ENCODE data around the gene PCBP3. TPM values are rescaled to one million over a fixed set of nuclear protein-coding genes. Genes with fewer than 3 reads are reported as not detected.
"Not testable (repeated sequence)": the region's sequence is repeated elsewhere in the genome, so short reads cannot be mapped to it uniquely, and the experiment has no call there.

Gene PCBP3
- total and polyA plus RNA-seq, 4 donors: 0.36 to 1.6 (median 0.42) TPM

DNA sequence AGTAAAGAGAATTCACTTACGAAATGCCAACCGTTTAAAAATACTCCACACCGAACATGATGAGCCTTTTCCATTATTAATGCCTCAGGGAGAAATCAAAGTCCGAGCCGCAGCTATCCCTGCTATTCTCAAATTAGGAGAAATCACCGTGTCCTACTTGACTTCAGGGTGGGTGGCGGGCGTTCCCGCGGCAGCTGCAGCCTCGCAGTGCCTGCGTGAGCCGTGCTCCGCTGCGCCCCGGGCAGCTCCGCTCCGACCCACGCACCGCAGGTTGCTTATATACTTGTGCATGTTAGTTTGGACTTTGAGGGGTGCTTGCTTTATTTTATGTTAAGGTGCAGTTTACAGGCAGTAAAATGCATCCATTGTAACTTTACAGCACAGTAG is 35.6 kb upstream of the PCBP3 start:
- 87% methylated on average over 20 of the region's 20 CpGs for WGBS
- peaks cover 0 to 14% (median 2%) of the 10 kb centered on the region in 4 donors for H3K27me3 ChIP-seq (ENCODE audit: control insufficient read depth in 4 of 4, insufficient read depth in 4 of 4, low read length in 3 of 4)
- TF ChIP-seq FOXA1 (IDR thresholded peaks at IDR 0.05): no peak
- no peak for TF ChIP-seq TAF1 (conservative IDR thresholded peaks at IDR 0.05)
- TF ChIP-seq YY1 (IDR thresholded peaks at IDR 0.05): no peak
- TF ChIP-seq, protein P1, sequence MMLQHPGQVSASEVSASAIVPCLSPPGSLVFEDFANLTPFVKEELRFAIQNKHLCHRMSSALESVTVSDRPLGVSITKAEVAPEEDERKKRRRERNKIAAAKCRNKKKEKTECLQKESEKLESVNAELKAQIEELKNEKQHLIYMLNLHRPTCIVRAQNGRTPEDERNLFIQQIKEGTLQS (IDR thresholded peaks at IDR 0.05): no peak
- no peak for TF ChIP-seq EGR1 (IDR thresholded peaks at IDR 0.05; ENCODE audit: low read depth in 2 of 2)
- no peak for TF ChIP-seq REST (IDR thresholded peaks at IDR 0.05)
- no peak for TF ChIP-seq GABPA (IDR thresholded peaks at IDR 0.05 in 1 of 2, conservative IDR thresholded peaks at IDR 0.05 in 1 of 2)
- no peak for TF ChIP-seq FOXA2 (IDR thresholded peaks at IDR 0.05)
- no peak for TF ChIP-seq JUND (IDR thresholded peaks at IDR 0.05)
- TF ChIP-seq HNF4A (conservative IDR thresholded peaks at IDR 0.05): no peak
- no peak for TF ChIP-seq HNF4G (IDR thresholded peaks at IDR 0.05)
- TF ChIP-seq CTCF (IDR thresholded peaks at IDR 0.05; ENCODE audit: low read depth, low read length, missing input control): no peak
- no peak for TF ChIP-seq NR2F2 (IDR thresholded peaks at IDR 0.05)
- no peak for TF ChIP-seq RAD21 (IDR thresholded peaks at IDR 0.05)
- TF ChIP-seq, protein P2, sequence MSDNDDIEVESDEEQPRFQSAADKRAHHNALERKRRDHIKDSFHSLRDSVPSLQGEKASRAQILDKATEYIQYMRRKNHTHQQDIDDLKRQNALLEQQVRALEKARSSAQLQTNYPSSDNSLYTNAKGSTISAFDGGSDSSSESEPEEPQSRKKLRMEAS (IDR thresholded peaks at IDR 0.05): no peak
- no peak for TF ChIP-seq SP1 (IDR thresholded peaks at IDR 0.05)
- no peak for TF ChIP-seq RXRA (IDR thresholded peaks at IDR 0.05)
- TF ChIP-seq, protein P3, sequence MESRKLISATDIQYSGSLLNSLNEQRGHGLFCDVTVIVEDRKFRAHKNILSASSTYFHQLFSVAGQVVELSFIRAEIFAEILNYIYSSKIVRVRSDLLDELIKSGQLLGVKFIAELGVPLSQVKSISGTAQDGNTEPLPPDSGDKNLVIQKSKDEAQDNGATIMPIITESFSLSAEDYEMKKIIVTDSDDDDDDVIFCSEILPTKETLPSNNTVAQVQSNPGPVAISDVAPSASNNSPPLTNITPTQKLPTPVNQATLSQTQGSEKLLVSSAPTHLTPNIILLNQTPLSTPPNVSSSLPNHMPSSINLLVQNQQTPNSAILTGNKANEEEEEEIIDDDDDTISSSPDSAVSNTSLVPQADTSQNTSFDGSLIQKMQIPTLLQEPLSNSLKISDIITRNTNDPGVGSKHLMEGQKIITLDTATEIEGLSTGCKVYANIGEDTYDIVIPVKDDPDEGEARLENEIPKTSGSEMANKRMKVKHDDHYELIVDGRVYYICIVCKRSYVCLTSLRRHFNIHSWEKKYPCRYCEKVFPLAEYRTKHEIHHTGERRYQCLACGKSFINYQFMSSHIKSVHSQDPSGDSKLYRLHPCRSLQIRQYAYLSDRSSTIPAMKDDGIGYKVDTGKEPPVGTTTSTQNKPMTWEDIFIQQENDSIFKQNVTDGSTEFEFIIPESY (IDR thresholded peaks at IDR 0.05): no peak
- H3K27ac ChIP-seq (ENCODE audit: low read depth in 1 of 2, low read length in 2 of 2): no peak overlapping the region
- H3K4me1 ChIP-seq (ENCODE audit: control insufficient read depth in 4 of 4, insufficient read depth in 4 of 4, low read length in 3 of 4): no peaks in the 10 kb centered on the region
- no peak overlapping the region for H3K9ac ChIP-seq (ENCODE audit: low read depth in 1 of 2, low read length in 2 of 2)
- peaks cover 0 to 4% (median 1%) of the 10 kb centered on the region in 4 donors for H3K9me3 ChIP-seq (ENCODE audit: control insufficient read depth in 4 of 4, low read length in 3 of 4)
- DNase-seq (ENCODE audit: low spot score): no peak
- no peak overlapping the region for H3K4me3 ChIP-seq (ENCODE audit: low read depth in 1 of 3, low read length in 3 of 3)
- H3K36me3 ChIP-seq (ENCODE audit: control insufficient read depth in 4 of 4, insufficient read depth in 3 of 4, low read depth in 1 of 4, low read length in 3 of 4): no peaks in the 10 kb centered on the region

DNA sequence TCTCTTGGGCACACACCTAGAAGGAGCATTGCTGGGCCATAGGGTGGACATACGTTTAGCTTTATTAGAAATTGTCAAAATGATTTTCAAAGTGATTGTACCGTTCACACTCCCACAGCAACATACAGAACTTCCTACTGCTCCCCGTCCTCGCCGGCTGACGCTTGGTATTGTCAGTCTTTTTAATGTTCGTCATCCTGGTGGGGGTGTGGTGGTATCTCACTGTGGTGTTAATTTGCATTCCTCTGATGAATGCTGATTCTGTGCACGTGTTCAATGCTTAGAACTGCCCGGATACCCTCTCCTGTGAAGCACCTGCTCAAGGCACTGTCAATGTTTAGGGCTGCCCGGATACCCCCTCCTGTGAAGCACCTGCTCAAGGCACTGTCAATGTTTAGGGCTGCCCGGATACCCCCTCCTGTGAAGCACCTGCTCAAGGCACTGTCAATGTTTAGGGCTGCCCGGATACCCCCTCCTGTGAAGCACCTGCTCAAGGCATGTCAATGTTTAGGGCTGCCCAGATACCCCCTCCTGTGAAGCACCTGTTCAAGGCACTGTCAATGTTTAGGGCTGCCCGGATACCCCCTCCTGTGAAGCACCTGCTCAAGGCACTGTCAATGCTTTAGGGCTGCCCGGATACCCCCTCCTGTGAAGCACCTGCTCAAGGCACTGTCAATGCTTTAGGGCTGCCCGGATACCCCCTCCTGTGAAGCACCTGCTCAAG is 34.6 kb upstream of the PCBP3 start:
- not testable (repeated sequence) for H3K4me3 ChIP-seq (ENCODE audit: low read depth in 1 of 3, low read length in 3 of 3); H3K27ac ChIP-seq (ENCODE audit: low read depth in 1 of 2, low read length in 2 of 2); H3K9ac ChIP-seq (ENCODE audit: low read depth in 1 of 2, low read length in 2 of 2); DNase-seq (ENCODE audit: low spot score); H3K36me3 ChIP-seq (ENCODE audit: control insufficient read depth in 4 of 4, insufficient read depth in 3 of 4, low read depth in 1 of 4, low read length in 3 of 4); H3K9me3 ChIP-seq (ENCODE audit: control insufficient read depth in 4 of 4, low read length in 3 of 4); H3K4me1 ChIP-seq (ENCODE audit: control insufficient read depth in 4 of 4, insufficient read depth in 4 of 4, low read length in 3 of 4)
- H3K27me3 ChIP-seq (ENCODE audit: control insufficient read depth in 4 of 4, insufficient read depth in 4 of 4, low read length in 3 of 4): peaks cover 0 to 17% (median 4%) of the 10 kb centered on the region in 4 donors
- WGBS: 70% methylated on average over 15 of the region's 15 CpGs

- WGBS: 75% methylated on average over 6 of the region's 6 CpGs
- H3K4me1 ChIP-seq (ENCODE audit: control insufficient read depth in 4 of 4, insufficient read depth in 4 of 4, low read length in 3 of 4); H3K27ac ChIP-seq (ENCODE audit: low read depth in 1 of 2, low read length in 2 of 2); H3K9ac ChIP-seq (ENCODE audit: low read depth in 1 of 2, low read length in 2 of 2); H3K9me3 ChIP-seq (ENCODE audit: control insufficient read depth in 4 of 4, low read length in 3 of 4); H3K4me3 ChIP-seq (ENCODE audit: low read depth in 1 of 3, low read length in 3 of 3); DNase-seq (ENCODE audit: low spot score); H3K36me3 ChIP-seq (ENCODE audit: control insufficient read depth in 4 of 4, insufficient read depth in 3 of 4, low read depth in 1 of 4, low read length in 3 of 4): not testable (repeated sequence)
- H3K27me3 ChIP-seq (ENCODE audit: control insufficient read depth in 4 of 4, insufficient read depth in 4 of 4, low read length in 3 of 4): peaks cover 0 to 17% (median 4%) of the 10 kb centered on the region in 4 donors
These were observed 33.9 kb upstream of the PCBP3 start for GRCh38 chr21:45609616-45610015.
